ENCODE data around the gene AUP1. TPM values are rescaled to one million over a fixed set of nuclear protein-coding genes. Genes with fewer than 3 reads are reported as not detected.

Gene AUP1
- total and polyA plus RNA-seq, 10 of the 15 experiments (the other 5 are each of a cell fraction or from before 2014, with no cell fraction given) = 39.1 to 215 (median 138) TPM

DNA sequence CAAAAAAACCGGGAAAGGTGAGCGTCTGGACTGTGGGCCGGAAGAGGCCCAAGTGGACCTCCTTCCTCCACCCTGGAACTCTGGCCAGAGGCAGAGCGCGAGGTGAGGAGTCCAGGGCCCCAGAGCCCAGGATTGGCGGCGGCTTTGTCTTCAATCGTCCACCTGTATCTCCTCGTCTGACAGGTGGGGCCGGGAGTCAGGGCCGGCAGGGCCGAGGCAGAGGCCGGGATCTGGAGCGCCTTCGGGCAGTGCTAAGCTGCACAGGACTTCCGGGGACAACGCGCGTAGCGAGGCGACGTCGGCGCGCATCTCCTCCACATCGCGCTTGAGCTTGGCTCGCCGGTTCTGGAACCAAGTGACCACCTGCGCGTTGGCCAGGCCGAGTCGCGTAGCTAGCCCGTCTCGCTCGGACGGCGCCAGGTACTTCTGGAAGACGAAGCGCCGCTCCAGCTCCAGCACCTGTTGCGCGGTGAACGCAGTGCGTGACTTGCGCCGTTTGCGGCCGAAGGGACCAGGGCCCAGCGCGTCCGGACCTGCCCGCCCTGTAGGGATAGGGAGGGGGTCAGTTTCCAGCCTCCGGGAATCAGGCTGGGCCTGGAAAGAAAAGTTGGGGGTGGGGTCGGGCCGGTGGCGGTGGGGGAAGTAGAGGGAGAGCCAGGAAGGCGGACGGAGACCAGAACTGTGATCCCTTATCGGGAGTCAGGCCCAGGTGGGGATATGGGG lies 31.6 kb downstream of the AUP1 start:
- no peak overlapping the region for H3K9ac ChIP-seq (ENCODE audit: control insufficient read depth, insufficient read depth, low read length)
- H3K9me3 ChIP-seq (replicated peaks; ENCODE audit: control insufficient read depth, insufficient read depth, low read length) = no peaks in the 10 kb centered on the region
- in situ Hi-C loops (cut with MboI) (no loop called here), intact Hi-C loops (cut with micrococcal nuclease; ENCODE audit: unreplicated experiment) (no loop called here)
- ChIA-PET RAD21 (ENCODE audit: unreplicated experiment) (no interaction called here), POLR2A (interaction anchor here (0.9 kb wide), 1 partner anchor 79 kb away, joined by 3 read pairs; no protein-coding TSS in a partner anchor), SMC1A (ENCODE audit: uncharacterized antibody, unreplicated experiment) (no interaction called here), CTCF (interaction anchor here (0.6 to 13.9 kb wide), 2 partner anchors 15 to 89 kb away, joined by 3 to 231 read pairs; partner anchors contain the start of genes CCDC142 and TTC31)
- no peak for DNase-seq (ENCODE audit: low read depth, low spot score)
- peaks cover 0 to 4% of the 10 kb centered on the region in 2 experiments; a peak in 2 of 4 replicates for H3K36me3 ChIP-seq (ENCODE audit: control insufficient read depth in 2 of 2, insufficient read depth in 2 of 2, low read length in 1 of 2)
- H2AFZ ChIP-seq (ENCODE audit: control insufficient read depth, low read depth, low read length) = peak overlapping the region; percentile 68
- H3K27ac ChIP-seq (ENCODE audit: control insufficient read depth, insufficient read depth) = no peak overlapping the region
- peaks cover 12% of the 10 kb centered on the region for H3K4me1 ChIP-seq (ENCODE audit: control insufficient read depth, insufficient read depth, low read length)
- FAIRE-seq = no peak
- no TSS peak for BruUV-seq (replicated peaks)
- H4K20me1 ChIP-seq (ENCODE audit: control insufficient read depth, insufficient read depth) = no peaks in the 10 kb centered on the region
- 22% methylated on average over 53 of the region's 61 CpGs for WGBS (ENCODE audit: insufficient coverage, insufficient replicate concordance, low lambda C conversion rate, missing lambda C conversion rate)
- peak overlapping the region; percentile 57; the same call in 1 of the 2 replicates for H3K4me3 ChIP-seq
- no peaks in the 10 kb centered on the region for H3K79me2 ChIP-seq (ENCODE audit: control insufficient read depth, insufficient read depth, low read length)
- peaks cover 15 to 25% of the 10 kb centered on the region in 2 experiments; a peak in 3 of 4 replicates for H3K27me3 ChIP-seq (replicated peaks in 1 of 2; ENCODE audit: control insufficient read depth in 2 of 2, insufficient read depth in 2 of 2, low read length in 1 of 2)
- TF ChIP-seq CREB1 (IDR thresholded peaks at IDR 0.05; ENCODE audit: low read depth) = 0 out of 2 replicates have a peak, but pooled peaks have one; percentile 20
- TF ChIP-seq, protein P1, sequence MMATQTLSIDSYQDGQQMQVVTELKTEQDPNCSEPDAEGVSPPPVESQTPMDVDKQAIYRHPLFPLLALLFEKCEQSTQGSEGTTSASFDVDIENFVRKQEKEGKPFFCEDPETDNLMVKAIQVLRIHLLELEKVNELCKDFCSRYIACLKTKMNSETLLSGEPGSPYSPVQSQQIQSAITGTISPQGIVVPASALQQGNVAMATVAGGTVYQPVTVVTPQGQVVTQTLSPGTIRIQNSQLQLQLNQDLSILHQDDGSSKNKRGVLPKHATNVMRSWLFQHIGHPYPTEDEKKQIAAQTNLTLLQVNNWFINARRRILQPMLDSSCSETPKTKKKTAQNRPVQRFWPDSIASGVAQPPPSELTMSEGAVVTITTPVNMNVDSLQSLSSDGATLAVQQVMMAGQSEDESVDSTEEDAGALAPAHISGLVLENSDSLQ (IDR thresholded peaks at IDR 0.05) = no peak
- TF ChIP-seq HDAC6 (IDR thresholded peaks at IDR 0.05; ENCODE audit: unreplicated experiment) = peak; percentile 67
- TF ChIP-seq MTA3 (IDR thresholded peaks at IDR 0.05; ENCODE audit: borderline replicate concordance, low read length) = 0 out of 2 replicates have a peak, but pooled peaks have one; percentile 45
- TF ChIP-seq POLR2AphosphoS5 (IDR thresholded peaks at IDR 0.05; ENCODE audit: low read length) = 0 out of 2 replicates have a peak, but pooled peaks have one; percentile 26
- TF ChIP-seq POLR2A (IDR thresholded peaks at IDR 0.05; ENCODE audit: low read depth, low read length) = peak; percentile 68
- TF ChIP-seq, protein P2, sequence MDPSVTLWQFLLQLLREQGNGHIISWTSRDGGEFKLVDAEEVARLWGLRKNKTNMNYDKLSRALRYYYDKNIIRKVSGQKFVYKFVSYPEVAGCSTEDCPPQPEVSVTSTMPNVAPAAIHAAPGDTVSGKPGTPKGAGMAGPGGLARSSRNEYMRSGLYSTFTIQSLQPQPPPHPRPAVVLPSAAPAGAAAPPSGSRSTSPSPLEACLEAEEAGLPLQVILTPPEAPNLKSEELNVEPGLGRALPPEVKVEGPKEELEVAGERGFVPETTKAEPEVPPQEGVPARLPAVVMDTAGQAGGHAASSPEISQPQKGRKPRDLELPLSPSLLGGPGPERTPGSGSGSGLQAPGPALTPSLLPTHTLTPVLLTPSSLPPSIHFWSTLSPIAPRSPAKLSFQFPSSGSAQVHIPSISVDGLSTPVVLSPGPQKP (IDR thresholded peaks at IDR 0.05; ENCODE audit: low read depth, low read length) = no peak
- TF ChIP-seq, protein P3, sequence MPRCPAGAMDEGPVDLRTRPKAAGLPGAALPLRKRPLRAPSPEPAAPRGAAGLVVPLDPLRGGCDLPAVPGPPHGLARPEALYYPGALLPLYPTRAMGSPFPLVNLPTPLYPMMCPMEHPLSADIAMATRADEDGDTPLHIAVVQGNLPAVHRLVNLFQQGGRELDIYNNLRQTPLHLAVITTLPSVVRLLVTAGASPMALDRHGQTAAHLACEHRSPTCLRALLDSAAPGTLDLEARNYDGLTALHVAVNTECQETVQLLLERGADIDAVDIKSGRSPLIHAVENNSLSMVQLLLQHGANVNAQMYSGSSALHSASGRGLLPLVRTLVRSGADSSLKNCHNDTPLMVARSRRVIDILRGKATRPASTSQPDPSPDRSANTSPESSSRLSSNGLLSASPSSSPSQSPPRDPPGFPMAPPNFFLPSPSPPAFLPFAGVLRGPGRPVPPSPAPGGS (IDR thresholded peaks at IDR 0.05; ENCODE audit: borderline replicate concordance, insufficient read depth, low read depth, low read length, poor library complexity, severe bottlenecking) = no peak
- ATAC-seq = no peak
- H3K4me2 ChIP-seq (ENCODE audit: control insufficient read depth, insufficient read depth) = peak overlapping the region; percentile 46

Measured in GM12878 (cell line).